ENCODE data around the gene WAC. TPM values are rescaled to one million over a fixed set of nuclear protein-coding genes. Genes with fewer than 3 reads are reported as not detected.
"Not testable (repeated sequence)": the region's sequence is repeated elsewhere in the genome, so short reads cannot be mapped to it uniquely, and the experiment has no call there.

Gene WAC
- polyA plus RNA-seq, 1 donor from 2014 or later, result 63.9 TPM

- H3K4me2 ChIP-seq (ENCODE audit: low read length), result no peak overlapping the region
- no peaks in the 10 kb centered on the region for H4K20me1 ChIP-seq (ENCODE audit: insufficient read depth)
- no peaks in the 10 kb centered on the region for H3K27me3 ChIP-seq (ENCODE audit: insufficient read depth, low read depth, low read length)
- H3F3A ChIP-seq (ENCODE audit: insufficient read depth, low read length, poor library complexity, severe bottlenecking), result no peaks in the 10 kb centered on the region
- H3K9me3 ChIP-seq (ENCODE audit: low read length), result no peaks in the 10 kb centered on the region
- TF ChIP-seq RAD21 (conservative IDR thresholded peaks at IDR 0.05) (no peak), EP300 (conservative IDR thresholded peaks at IDR 0.05; ENCODE audit: poor library complexity, severe bottlenecking) (no peak), POLR2AphosphoS5 (IDR thresholded peaks at IDR 0.05) (no peak), EZH2 (IDR thresholded peaks at IDR 0.05; ENCODE audit: borderline replicate concordance, insufficient read depth, low read length, poor library complexity, severe bottlenecking) (no peak), SMC3 (conservative IDR thresholded peaks at IDR 0.05; ENCODE audit: poor library complexity) (no peak), TAF1 (IDR thresholded peaks at IDR 0.05; ENCODE audit: low read depth) (no peak), REST (IDR thresholded peaks at IDR 0.05; ENCODE audit: borderline replicate concordance) (no peak), MXI1 (conservative IDR thresholded peaks at IDR 0.05; ENCODE audit: poor library complexity, severe bottlenecking) (no peak), CTCF (IDR thresholded peaks at IDR 0.05; ENCODE audit: poor library complexity, severe bottlenecking) (no peak)
- H3K9me2 ChIP-seq (ENCODE audit: insufficient read depth, low read length), result no peaks in the 10 kb centered on the region
- H3K9ac ChIP-seq (ENCODE audit: low read length), result no peak overlapping the region
- H2AFZ ChIP-seq (ENCODE audit: low read depth, low read length), result no peak overlapping the region
- no peaks in the 10 kb centered on the region for H3K79me2 ChIP-seq (replicated peaks; ENCODE audit: insufficient read depth, low read length)
- no peaks in the 10 kb centered on the region for H3K36me3 ChIP-seq (ENCODE audit: insufficient read depth, low read length)
- no peak overlapping the region for H3K4me3 ChIP-seq (ENCODE audit: low read length)
- H3K27ac ChIP-seq (ENCODE audit: low read length), result no peak overlapping the region
Observed at GRCh38 chr10:28652703-28653102, 119.8 kb downstream of the WAC start.

GRCh38 chr10:28658824-28659223 is 125.9 kb downstream of the WAC start:
- not testable (repeated sequence) for H2AFZ ChIP-seq (ENCODE audit: low read depth, low read length); H3K27me3 ChIP-seq (ENCODE audit: insufficient read depth, low read depth, low read length); H3F3A ChIP-seq (ENCODE audit: insufficient read depth, low read length, poor library complexity, severe bottlenecking); H4K20me1 ChIP-seq (ENCODE audit: insufficient read depth); H3K9ac ChIP-seq (ENCODE audit: low read length); H3K36me3 ChIP-seq (ENCODE audit: insufficient read depth, low read length); H3K4me2 ChIP-seq (ENCODE audit: low read length); H3K27ac ChIP-seq (ENCODE audit: low read length); H3K9me2 ChIP-seq (ENCODE audit: insufficient read depth, low read length); H3K4me3 ChIP-seq (ENCODE audit: low read length); H3K9me3 ChIP-seq (ENCODE audit: low read length); H3K79me2 ChIP-seq (replicated peaks; ENCODE audit: insufficient read depth, low read length)

GRCh38 chr10:28661035-28661434 is 128.1 kb downstream of the WAC start:
- Histone ChIP-seq H3F3A (ENCODE audit: insufficient read depth, low read length, poor library complexity, severe bottlenecking) (no peaks in the 10 kb centered on the region), H3K9ac (ENCODE audit: low read length) (no peak overlapping the region), H4K20me1 (ENCODE audit: insufficient read depth) (no peaks in the 10 kb centered on the region), H3K4me2 (ENCODE audit: low read length) (no peak overlapping the region), H3K4me3 (ENCODE audit: low read length) (no peak overlapping the region), H3K9me2 (ENCODE audit: insufficient read depth, low read length) (no peaks in the 10 kb centered on the region), H3K79me2 (replicated peaks; ENCODE audit: insufficient read depth, low read length) (no peaks in the 10 kb centered on the region), H3K9me3 (ENCODE audit: low read length) (no peaks in the 10 kb centered on the region), H3K27ac (ENCODE audit: low read length) (no peak overlapping the region), H2AFZ (ENCODE audit: low read depth, low read length) (no peak overlapping the region), H3K36me3 (ENCODE audit: insufficient read depth, low read length) (no peaks in the 10 kb centered on the region), H3K27me3 (ENCODE audit: insufficient read depth, low read depth, low read length) (peaks cover 3% of the 10 kb centered on the region)
- TF ChIP-seq SMC3 (conservative IDR thresholded peaks at IDR 0.05; ENCODE audit: poor library complexity) (no peak), EP300 (conservative IDR thresholded peaks at IDR 0.05; ENCODE audit: poor library complexity, severe bottlenecking) (no peak), EZH2 (IDR thresholded peaks at IDR 0.05; ENCODE audit: borderline replicate concordance, insufficient read depth, low read length, poor library complexity, severe bottlenecking) (no peak), TAF1 (IDR thresholded peaks at IDR 0.05; ENCODE audit: low read depth) (no peak)
